ENCODE measurements around the gene AKR1D1.

AKR1D1 gene

GRCh38 chr7:138166681-138167080 lies 90.4 kb downstream of the AKR1D1 start:
- DNase-seq (ENCODE audit: low read depth in 2 of 2): no peak

GRCh38 chr7:138167222-138167621 lies 91.0 kb downstream of the AKR1D1 start:
- no peak for DNase-seq (ENCODE audit: low read depth in 2 of 2)

- no peak for DNase-seq (ENCODE audit: low read depth in 2 of 2)
Observed at GRCh38 chr7:138167869-138168296, 91.6 kb downstream of the AKR1D1 start.

Data from activated CD8-positive, alpha-beta memory T cell treated with anti-CD3 and anti-CD28 coated beads for 4 hours (primary cell).